Measurements from ENCODE around the gene PCP4. TPM values are rescaled to one million over a fixed set of nuclear protein-coding genes. Genes with fewer than 3 reads are reported as not detected.

PCP4 gene
- total RNA-seq, 1 experiment from 2014 or later: 0.77 TPM

- H3K4me2 ChIP-seq (ENCODE audit: insufficient read depth, insufficient read length, low read length): no peak overlapping the region
Observed at GRCh38 chr21:39913706-39914305, 46.6 kb downstream of the PCP4 start.

More at GRCh38 chr21:39913706-39914305, 46.6 kb downstream of the PCP4 start:
- Histone ChIP-seq H4K8ac (replicated peaks; ENCODE audit: insufficient read length, low read depth, low read length) (no peak overlapping the region), H2BK12ac (ENCODE audit: insufficient read length, low read depth, low read length) (no peak overlapping the region), H3K4me1 (ENCODE audit: insufficient read depth, low read length) (no peaks in the 10 kb centered on the region), H4K5ac (ENCODE audit: insufficient read length, low read depth, low read length) (no peak overlapping the region), H3K9me3 (ENCODE audit: control insufficient read depth, low read depth, low read length) (no peaks in the 10 kb centered on the region), H2BK5ac (ENCODE audit: insufficient read length, low read length) (no peak overlapping the region), H3K27me3 (ENCODE audit: insufficient read depth, low read length) (no peaks in the 10 kb centered on the region), H3K9ac (ENCODE audit: extremely low read depth, insufficient read length, low read length) (no peak overlapping the region), H3K56ac (ENCODE audit: insufficient read length, low read depth, low read length) (no peak overlapping the region), H3K14ac (ENCODE audit: insufficient read depth, low read length) (no peak overlapping the region), H3K4ac (ENCODE audit: low read depth, low read length) (no peak overlapping the region), H2AFZ (ENCODE audit: low read length) (no peak overlapping the region), H3K79me1 (ENCODE audit: insufficient read depth, low read depth, low read length, poor library complexity, severe bottlenecking) (no peaks in the 10 kb centered on the region), H4K20me1 (ENCODE audit: control insufficient read depth, insufficient read depth, insufficient read length) (no peaks in the 10 kb centered on the region), H3K27ac (ENCODE audit: insufficient read length, low read depth, low read length) (no peak overlapping the region), H2BK120ac (ENCODE audit: low read depth, low read length, poor library complexity, severe bottlenecking) (no peak overlapping the region), H4K91ac (ENCODE audit: insufficient read length, low read depth, low read length) (no peak overlapping the region), H2BK20ac (ENCODE audit: low read depth, low read length, poor library complexity, severe bottlenecking) (no peak overlapping the region), H3K23me2 (ENCODE audit: insufficient read length, low read depth, low read length, poor library complexity, severe bottlenecking) (no peaks in the 10 kb centered on the region), H2AK5ac (ENCODE audit: insufficient read length, low read length) (no peak overlapping the region), H3K79me2 (ENCODE audit: insufficient read depth, low read length) (no peaks in the 10 kb centered on the region), H3K23ac (ENCODE audit: insufficient read length, low read depth, low read length) (no peak overlapping the region), H2BK15ac (ENCODE audit: low read depth, low read length) (no peak overlapping the region), H3K18ac (ENCODE audit: insufficient read length, low read depth, low read length) (no peak overlapping the region), H3T11ph (ENCODE audit: low read length) (no peak overlapping the region)
- Mint-ChIP-seq H3K27me3 (ENCODE audit: low read depth) (peaks cover 5% of the 10 kb centered on the region; the same call in 1 of the 2 replicates), H3K9me3 (no peaks in the 10 kb centered on the region; a peak in 1 of 5 replicates), H3K36me3 (ENCODE audit: insufficient read depth in 1 of 3, low read depth in 3 of 3) (0 out of 7 replicates have a peak, but pooled peaks cover 0 to 2% (median 0%) of the 10 kb centered on the region in 3 experiments), H3K27ac (no peak overlapping the region; a peak in 1 of 7 replicates), H3K4me1 (peaks cover 8 to 14% of the 10 kb centered on the region in 2 experiments), H3K4me3 (no peak overlapping the region)
- no peak for DNase-seq
- no peak for TF ChIP-seq CTCF (conservative IDR thresholded peaks at IDR 0.05)
- no CpG with 5 or more reads among the region's 8 CpGs for WGBS (ENCODE audit: extremely low coverage, insufficient read length, low lambda C conversion rate)

Data from H9 (cell line).